Adipocyte (in vitro differentiated cells): ENCODE results near the gene TCF4.

Experiments used
- DNase-seq: peaks from one replicate; pipeline ENCODE4 v3.0.0-alpha.2; 2015; ENCODE audit warnings: low read depth
- H3K27me3 ChIP-seq: replicated peaks from 2 replicates; pipeline ENCODE4 v1.7.0; 2013; ENCODE audit warnings: mild to moderate bottlenecking, low read length, moderate library complexity; ENCODE audit not compliant: control insufficient read depth, insufficient read depth
- H3K36me3 ChIP-seq: 2 replicates; pipeline ENCODE4 v1.7.0; 2013; ENCODE audit warnings: low read length, mild to moderate bottlenecking, moderate library complexity; ENCODE audit not compliant: control insufficient read depth, insufficient read depth, severe bottlenecking
- H3K4me1 ChIP-seq: 2 replicates; pipeline ENCODE4 v1.7.0; 2013; ENCODE audit warnings: mild to moderate bottlenecking, low read length, moderate library complexity; ENCODE audit not compliant: control insufficient read depth, insufficient read depth
- H3K4me3 ChIP-seq: 2 replicates; pipeline ENCODE4 v1.7.0; 2013; ENCODE audit warnings: mild to moderate bottlenecking, low read length, moderate library complexity
- H3K9ac ChIP-seq: 2 replicates; pipeline ENCODE4 v1.7.0; 2013; ENCODE audit warnings: mild to moderate bottlenecking, low read length, moderate library complexity
- H3K9me3 ChIP-seq: 2 replicates; pipeline ENCODE4 v1.7.0; 2013; ENCODE audit warnings: mild to moderate bottlenecking, low read length, moderate library complexity; ENCODE audit not compliant: control insufficient read depth

The TCF4 gene

DNA sequence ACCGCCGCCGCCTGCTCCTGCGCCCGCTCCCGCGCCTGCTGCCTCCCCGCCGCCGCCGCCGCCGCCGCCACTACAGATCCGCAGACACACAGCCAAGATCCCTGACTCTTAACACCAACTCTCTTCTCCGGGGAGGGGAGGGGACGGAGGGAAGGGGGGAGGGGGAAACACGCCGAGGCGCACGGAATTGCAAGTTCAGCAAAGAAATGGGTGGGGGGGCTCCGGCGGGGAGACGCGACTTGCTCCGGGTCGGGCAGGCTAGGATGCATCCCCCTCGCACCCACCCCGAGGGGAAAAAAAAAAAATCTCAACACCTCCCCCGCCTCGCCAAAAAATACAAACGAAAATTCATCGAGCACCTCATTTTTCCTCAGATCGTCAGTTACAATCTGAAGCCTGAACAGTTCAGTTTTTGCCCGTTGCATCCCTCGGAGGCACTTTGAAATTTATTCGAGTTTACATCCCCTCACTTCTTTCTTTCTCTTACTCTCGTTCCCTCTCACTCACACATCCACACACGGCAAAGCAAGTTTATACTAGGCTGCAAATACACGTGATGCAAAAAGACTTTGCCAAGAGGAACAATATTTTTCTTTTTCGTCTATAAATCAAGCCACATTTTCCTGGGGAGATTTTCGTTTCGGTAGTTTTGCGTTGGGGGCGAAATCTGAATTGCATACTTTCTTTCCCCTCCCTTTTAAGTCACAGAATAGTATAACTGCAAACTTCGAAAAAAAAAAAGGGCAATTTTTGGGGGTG, at the start of gene TCF4:
TCF4 (minus strand) TSS at position 82 of the 759 bp plus-strand sequence. CDS start 1,076 bp downstream, outside the sequence.
- Histone ChIP-seq H3K9me3 (no peaks in the 10 kb centered on the region), H3K4me1 (peaks cover 34% of the 10 kb centered on the region), H3K36me3 (no peaks in the 10 kb centered on the region), H3K4me3 (peak within 1 kb of the TSS; percentile 97), H3K27me3 (no peaks in the 10 kb centered on the region), H3K9ac (peak within 1 kb of the TSS; percentile 91)
- DNase-seq = peak; percentile 79

DNA sequence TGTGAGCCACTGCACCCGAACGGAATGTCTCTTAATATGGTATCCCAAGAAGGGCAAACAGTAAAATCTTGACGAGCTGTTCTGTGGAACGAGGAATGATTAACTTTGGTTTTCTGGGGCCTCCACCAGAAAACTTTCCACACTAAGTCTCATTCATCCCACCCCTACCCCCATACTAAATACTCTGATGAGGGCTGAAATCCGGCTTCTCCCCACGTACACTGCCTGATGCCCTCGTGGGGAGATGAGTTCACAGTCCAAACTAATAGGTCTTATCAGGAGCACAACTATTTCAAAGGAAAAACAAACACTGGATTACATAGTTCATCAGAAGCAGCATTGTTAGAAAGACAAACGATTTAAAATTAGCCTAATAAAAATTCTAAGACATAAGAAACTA, 49.2 kb upstream of the TCF4 start:
- H3K36me3 ChIP-seq = no peaks in the 10 kb centered on the region
- no peak overlapping the region for H3K4me3 ChIP-seq
- H3K9me3 ChIP-seq = peaks cover 9% of the 10 kb centered on the region
- no peak for DNase-seq
- peaks cover 4% of the 10 kb centered on the region for H3K4me1 ChIP-seq
- no peaks in the 10 kb centered on the region for H3K27me3 ChIP-seq
- H3K9ac ChIP-seq = no peak overlapping the region

DNA sequence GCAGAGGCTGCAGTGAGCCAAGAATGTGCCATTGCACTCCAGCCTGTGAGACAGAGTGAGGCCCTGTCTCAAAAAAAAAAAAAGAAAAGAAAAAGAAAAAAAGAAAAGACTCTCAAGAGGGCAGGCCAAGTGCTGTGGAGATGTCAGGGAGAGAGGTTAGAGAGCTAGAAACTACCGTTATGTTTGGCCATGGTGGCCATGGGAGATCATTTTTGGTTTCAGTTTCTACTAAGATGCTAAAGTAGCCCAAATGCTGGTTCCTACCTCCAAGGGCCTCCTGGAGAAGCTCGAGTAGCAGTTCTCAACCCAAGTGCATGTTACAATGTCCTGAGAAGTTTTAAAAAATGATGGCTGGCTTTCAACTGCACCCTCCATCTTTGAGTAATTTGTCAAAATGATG, 47.4 kb upstream of the TCF4 start:
- no peak overlapping the region for H3K4me3 ChIP-seq
- DNase-seq = no peak

DNA sequence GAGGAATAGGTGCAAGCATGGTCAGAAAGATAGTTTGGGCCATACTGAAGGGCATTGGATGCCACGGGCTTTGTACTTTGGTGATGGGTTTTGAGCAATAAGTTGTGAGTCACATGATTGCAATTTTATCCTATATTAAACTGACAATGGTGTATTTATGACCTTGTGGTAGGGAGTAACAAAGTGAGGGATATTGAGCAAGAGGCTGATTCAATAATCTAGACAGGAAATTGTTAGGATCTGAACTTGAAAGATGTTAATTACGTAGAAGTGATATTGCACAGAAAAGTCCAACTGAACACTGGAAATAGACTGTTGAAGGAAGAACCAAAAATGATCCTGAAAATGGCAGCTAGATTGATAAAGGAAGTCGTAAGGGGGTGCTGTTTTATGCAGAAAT, 46.6 kb upstream of the TCF4 start:
- DNase-seq = peak; percentile 59
- Histone ChIP-seq H3K4me3 (no peak overlapping the region), H3K9ac (no peak overlapping the region), H3K36me3 (no peaks in the 10 kb centered on the region), H3K9me3 (no peaks in the 10 kb centered on the region), H3K4me1 (peaks cover 4% of the 10 kb centered on the region), H3K27me3 (no peaks in the 10 kb centered on the region)

More for the DNA sequence above, 47.4 kb upstream of the TCF4 start:
- no peaks in the 10 kb centered on the region for H3K9me3 ChIP-seq
- H3K9ac ChIP-seq = no peak overlapping the region
- peaks cover 4% of the 10 kb centered on the region for H3K4me1 ChIP-seq
- H3K36me3 ChIP-seq = no peaks in the 10 kb centered on the region
- no peaks in the 10 kb centered on the region for H3K27me3 ChIP-seq

DNA sequence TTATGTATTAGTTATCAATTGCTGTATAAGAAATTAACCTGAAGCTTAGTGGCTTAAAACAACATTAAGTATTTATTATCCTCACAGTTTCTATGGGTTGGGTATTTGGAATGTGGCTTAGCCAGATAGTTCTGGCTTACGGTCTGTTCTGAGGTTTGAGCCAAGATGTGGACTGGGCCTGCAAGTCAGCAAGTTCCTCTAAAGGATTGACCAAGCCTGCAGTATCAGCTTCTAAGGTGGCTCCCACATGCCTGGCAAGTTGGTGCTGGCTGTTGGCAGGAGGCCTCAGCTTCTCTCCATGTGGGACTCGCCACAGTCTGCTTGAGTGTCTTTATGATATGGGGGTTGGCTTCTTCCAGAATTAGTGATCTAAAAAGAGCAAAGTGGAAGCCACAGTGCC, 45.0 kb upstream of the TCF4 start:
- Histone ChIP-seq H3K36me3 (no peaks in the 10 kb centered on the region), H3K9ac (no peak overlapping the region), H3K27me3 (no peaks in the 10 kb centered on the region), H3K4me1 (peaks cover 4% of the 10 kb centered on the region), H3K9me3 (no peaks in the 10 kb centered on the region), H3K4me3 (no peak overlapping the region)
- DNase-seq = no peak

DNA sequence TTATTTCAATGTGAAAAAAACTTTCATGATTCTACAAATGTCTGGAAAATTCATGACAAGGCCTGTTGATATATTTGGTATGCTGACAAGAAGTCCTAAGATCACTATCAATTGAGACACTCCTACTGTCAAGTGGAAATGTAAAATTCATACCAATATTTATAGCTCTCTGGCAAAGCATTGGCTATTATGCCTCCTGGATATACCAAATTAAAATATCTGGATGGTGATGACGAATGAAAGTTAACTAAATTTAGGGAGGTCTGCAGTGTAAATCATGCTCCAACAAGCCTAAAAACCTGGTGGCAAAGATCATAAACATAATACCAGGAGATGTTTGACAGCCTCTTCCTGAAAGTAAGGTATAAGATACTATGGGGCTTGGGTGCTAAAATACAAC, 41.1 kb upstream of the TCF4 start:
- Histone ChIP-seq H3K36me3 (no peaks in the 10 kb centered on the region), H3K4me3 (no peak overlapping the region), H3K9me3 (no peaks in the 10 kb centered on the region), H3K27me3 (no peaks in the 10 kb centered on the region), H3K4me1 (no peaks in the 10 kb centered on the region), H3K9ac (no peak overlapping the region)
- DNase-seq = no peak

DNA sequence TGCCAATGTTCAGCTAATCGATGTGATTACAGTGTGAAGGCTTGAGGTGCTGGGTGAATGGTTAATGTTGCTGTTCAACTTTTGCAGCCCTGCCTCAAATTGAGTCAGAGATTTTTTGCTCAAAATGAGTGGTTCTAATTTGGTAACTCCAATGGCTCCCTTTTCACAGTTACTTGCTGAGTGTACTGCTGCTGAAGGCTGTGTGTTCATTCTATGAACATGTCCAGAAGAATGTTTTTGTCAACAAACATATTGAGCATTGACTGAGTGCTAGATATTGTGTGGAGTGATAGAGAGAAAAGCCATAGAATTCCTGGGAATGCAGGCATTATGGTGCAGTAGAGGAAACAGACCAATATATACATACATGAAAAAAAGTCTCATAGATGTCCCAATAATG, 39.0 kb upstream of the TCF4 start:
- DNase-seq = no peak
- H3K27me3 ChIP-seq = no peaks in the 10 kb centered on the region
- no peaks in the 10 kb centered on the region for H3K4me1 ChIP-seq
- no peaks in the 10 kb centered on the region for H3K9me3 ChIP-seq
- H3K4me3 ChIP-seq = no peak overlapping the region
- H3K36me3 ChIP-seq = no peaks in the 10 kb centered on the region
- no peak overlapping the region for H3K9ac ChIP-seq

DNA sequence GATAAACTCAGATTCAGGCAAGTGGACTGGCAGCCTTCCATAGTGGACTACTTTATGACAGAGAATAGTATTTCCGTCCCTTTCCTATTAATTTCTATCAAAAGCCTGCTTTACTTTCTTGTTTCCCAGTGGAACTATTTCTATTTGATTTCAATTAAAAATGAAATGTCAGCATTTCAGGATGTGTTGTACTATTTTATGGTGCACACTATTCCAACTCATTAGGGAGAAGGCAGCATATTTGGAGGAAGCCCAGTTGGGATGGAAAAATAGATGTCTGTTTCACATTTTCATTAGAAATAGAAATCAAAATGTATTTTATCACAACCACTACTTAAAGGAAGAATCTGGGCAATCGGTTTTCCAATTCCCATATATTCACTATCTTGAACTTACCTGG, 37.9 kb upstream of the TCF4 start:
- H3K4me3 ChIP-seq = no peak overlapping the region
- no peaks in the 10 kb centered on the region for H3K36me3 ChIP-seq
- no peak for DNase-seq
- no peaks in the 10 kb centered on the region for H3K9me3 ChIP-seq
- no peak overlapping the region for H3K9ac ChIP-seq
- no peaks in the 10 kb centered on the region for H3K27me3 ChIP-seq
- H3K4me1 ChIP-seq = no peaks in the 10 kb centered on the region

DNA sequence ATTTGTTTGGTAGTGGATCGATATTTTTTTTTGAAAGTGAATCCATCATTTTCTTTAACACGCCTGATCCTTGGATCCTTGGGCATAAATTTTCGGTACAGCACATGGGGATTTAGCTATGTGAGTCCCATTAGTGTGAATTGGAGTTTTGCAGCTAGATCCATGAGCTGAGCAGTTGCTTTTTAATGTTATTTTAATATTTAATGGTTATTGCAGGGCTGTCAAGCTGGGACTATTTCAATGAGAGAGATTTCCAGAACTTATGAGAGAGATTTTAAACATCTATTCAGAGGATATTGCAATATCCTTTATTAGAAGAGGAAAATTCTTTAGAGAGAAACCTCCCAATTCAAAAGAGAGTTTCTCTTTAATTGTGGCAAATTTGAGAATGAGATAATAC, 35.6 kb upstream of the TCF4 start:
- Histone ChIP-seq H3K9me3 (peaks cover 3% of the 10 kb centered on the region), H3K27me3 (no peaks in the 10 kb centered on the region), H3K36me3 (no peaks in the 10 kb centered on the region), H3K9ac (no peak overlapping the region), H3K4me3 (no peak overlapping the region), H3K4me1 (no peaks in the 10 kb centered on the region)
- DNase-seq = no peak

DNA sequence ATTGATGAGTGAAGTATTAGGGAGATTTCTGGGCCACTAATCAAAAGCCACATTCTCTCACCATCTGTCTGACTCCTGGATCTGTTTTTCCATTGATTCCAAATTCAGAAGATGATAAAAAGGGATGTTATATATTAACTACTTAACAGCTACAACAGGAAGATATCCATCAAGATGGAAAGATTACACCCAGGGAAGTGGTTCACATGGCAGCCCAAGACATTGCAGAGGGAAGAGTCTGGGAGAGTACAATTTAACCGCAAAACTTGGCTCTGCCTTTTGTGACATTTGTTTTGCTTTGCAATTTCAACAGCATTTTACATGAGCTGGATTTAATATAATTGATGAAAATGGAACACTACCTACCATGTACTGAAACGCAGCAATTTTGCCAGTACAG, 22.5 kb upstream of the TCF4 start:
- Histone ChIP-seq H3K4me1 (no peaks in the 10 kb centered on the region), H3K27me3 (no peaks in the 10 kb centered on the region), H3K36me3 (no peaks in the 10 kb centered on the region), H3K4me3 (no peak overlapping the region), H3K9me3 (peaks cover 7% of the 10 kb centered on the region), H3K9ac (no peak overlapping the region)
- no peak for DNase-seq

DNA sequence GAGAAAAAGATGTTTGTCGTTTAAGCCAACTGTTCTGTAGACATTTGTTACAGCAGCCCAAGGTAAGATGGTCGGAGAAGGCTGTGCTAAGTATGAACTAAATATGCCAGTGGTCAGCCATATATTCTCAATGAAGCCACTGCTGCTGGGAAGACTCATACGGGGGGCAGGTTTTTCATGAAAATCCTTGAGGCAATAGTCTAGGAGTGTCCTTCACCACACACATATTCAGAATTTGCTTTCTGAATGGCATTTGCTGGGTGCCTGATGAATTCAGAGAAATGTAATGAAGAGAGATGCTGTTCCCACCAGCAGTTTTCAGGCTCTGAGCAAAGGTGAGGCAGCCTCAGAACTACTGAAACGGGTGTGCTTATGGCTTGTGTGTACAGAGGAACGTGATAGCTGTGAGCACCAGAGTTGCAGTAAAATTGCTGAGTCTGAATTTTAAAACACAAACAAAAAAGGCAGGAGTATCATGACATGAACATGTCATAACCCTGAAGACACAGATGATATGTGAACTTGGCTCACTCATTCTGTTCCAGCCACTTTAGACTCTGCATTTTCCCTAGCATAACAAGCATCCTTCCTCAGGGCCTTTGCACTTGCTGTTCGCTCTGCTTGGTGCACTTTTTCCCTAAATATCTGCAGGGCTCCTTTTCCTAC, 21.3 kb upstream of the TCF4 start:
- peaks cover 3% of the 10 kb centered on the region for H3K9me3 ChIP-seq
- no peak overlapping the region for H3K9ac ChIP-seq
- no peak for DNase-seq
- no peaks in the 10 kb centered on the region for H3K27me3 ChIP-seq
- H3K4me1 ChIP-seq = no peaks in the 10 kb centered on the region
- no peaks in the 10 kb centered on the region for H3K36me3 ChIP-seq
- H3K4me3 ChIP-seq = no peak overlapping the region
